Nephron progenitor cell (in vitro differentiated cells): ENCODE results near the gene TMOD3.

Experiments used
- DNase-seq: peaks from one replicate; pipeline ENCODE4 v3.0.0; 2021
- H3K27ac Mint-ChIP-seq: 2 replicates; pipeline ENCODE4 v1.8.0; 2021; ENCODE audit warnings: mild to moderate bottlenecking, moderate library complexity, mixed read lengths
- H3K27me3 Mint-ChIP-seq: 2 replicates; pipeline ENCODE4 v1.8.0; 2021; ENCODE audit warnings: mild to moderate bottlenecking, low read depth, mixed read lengths; ENCODE audit not compliant: poor library complexity
- H3K36me3 Mint-ChIP-seq: 2 replicates; pipeline ENCODE4 v1.8.0; 2021; ENCODE audit warnings: low read depth, mixed read lengths
- H3K4me1 Mint-ChIP-seq: 2 replicates; pipeline ENCODE4 v1.8.0; 2021; ENCODE audit warnings: mixed read lengths
- H3K4me3 Mint-ChIP-seq: 2 replicates; pipeline ENCODE4 v1.8.0; 2021; ENCODE audit warnings: mild to moderate bottlenecking, moderate library complexity, mixed read lengths
- H3K9me3 Mint-ChIP-seq: 2 replicates; pipeline ENCODE4 v1.8.0; 2021; ENCODE audit warnings: mild to moderate bottlenecking, moderate library complexity, mixed read lengths
- CTCF ChIP-seq: fragments of 200-600 bp; sonication (generic); IDR thresholded peaks from 2 replicates; pipeline ENCODE4 v1.5.0; 2021; ENCODE audit warnings: antibody characterized with exemption

Gene TMOD3

GRCh38 chr15:51912528-51912927, 83.1 kb downstream of the TMOD3 start:
- no peak for DNase-seq
- H3K27ac Mint-ChIP-seq: no peak overlapping the region
- no peaks in the 10 kb centered on the region for H3K4me1 Mint-ChIP-seq
- no peak overlapping the region for H3K4me3 Mint-ChIP-seq
- peaks cover 39% of the 10 kb centered on the region for H3K36me3 Mint-ChIP-seq
- H3K27me3 Mint-ChIP-seq: no peaks in the 10 kb centered on the region
- no peak for TF ChIP-seq CTCF
- no peaks in the 10 kb centered on the region for H3K9me3 Mint-ChIP-seq

- TF ChIP-seq CTCF: peak; percentile 22
- Mint-ChIP-seq H3K9me3 (no peaks in the 10 kb centered on the region), H3K27me3 (peaks cover 2% of the 10 kb centered on the region), H3K4me1 (no peaks in the 10 kb centered on the region), H3K27ac (no peak overlapping the region), H3K4me3 (no peak overlapping the region), H3K36me3 (peaks cover 27% of the 10 kb centered on the region)
- peak; percentile 11 for DNase-seq
Measured at GRCh38 chr15:51917493-51917892, 88.0 kb downstream of the TMOD3 start.

DNA sequence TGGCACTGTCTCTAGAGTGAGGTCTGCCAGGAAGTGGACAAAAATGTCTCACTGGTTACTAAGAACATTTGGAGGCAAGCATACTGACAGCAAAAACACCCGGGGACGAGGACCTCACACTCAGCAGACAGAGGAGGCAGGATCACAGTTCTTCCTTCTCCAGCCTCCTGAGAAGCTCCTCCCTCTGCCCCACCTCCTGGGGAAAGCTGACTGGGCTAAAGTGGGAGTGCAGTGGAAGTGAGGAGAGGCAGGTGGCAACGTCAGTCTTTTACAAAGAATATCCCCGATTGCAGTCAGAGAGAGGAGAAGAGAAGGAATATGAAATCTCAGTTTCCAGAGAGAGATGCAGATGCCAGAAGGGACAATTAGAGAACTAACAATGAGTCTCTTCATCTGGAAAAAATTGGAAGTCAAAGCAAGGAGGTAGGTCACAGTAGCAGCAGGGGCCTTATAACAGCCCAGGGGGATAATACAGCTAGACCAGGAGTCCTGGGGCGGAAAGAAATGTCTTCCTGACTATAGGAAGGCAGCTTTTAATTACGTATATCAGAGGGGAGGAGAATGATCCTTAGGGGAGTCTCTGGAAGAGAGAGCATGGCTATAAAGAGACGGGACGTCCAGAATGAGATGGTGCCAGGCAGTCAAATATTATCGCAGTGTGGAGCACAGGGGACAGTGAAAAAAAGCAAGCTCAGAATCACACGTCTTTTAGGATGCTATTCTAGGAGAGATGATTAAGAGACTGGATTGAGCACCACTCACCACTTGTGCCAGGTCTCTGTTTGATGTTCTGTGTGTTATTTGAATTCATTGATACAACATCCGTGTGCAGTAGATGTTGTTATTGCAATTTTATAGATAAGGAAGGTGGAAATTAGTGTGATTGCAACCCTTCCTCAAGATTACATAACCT, 95.0 kb downstream of the TMOD3 start:
- no peak for TF ChIP-seq CTCF
- Mint-ChIP-seq H3K27me3 (no peaks in the 10 kb centered on the region), H3K4me1 (no peaks in the 10 kb centered on the region), H3K9me3 (no peaks in the 10 kb centered on the region), H3K36me3 (peaks cover 42% of the 10 kb centered on the region), H3K27ac (no peak overlapping the region), H3K4me3 (no peak overlapping the region)
- DNase-seq: peak; percentile 12

GRCh38 chr15:51926809-51927208, 97.4 kb downstream of the TMOD3 start:
- Mint-ChIP-seq H3K36me3 (peaks cover 45% of the 10 kb centered on the region), H3K27me3 (no peaks in the 10 kb centered on the region), H3K27ac (no peak overlapping the region), H3K4me3 (no peak overlapping the region), H3K4me1 (no peaks in the 10 kb centered on the region), H3K9me3 (no peaks in the 10 kb centered on the region)
- no peak for TF ChIP-seq CTCF
- DNase-seq: no peak

DNA sequence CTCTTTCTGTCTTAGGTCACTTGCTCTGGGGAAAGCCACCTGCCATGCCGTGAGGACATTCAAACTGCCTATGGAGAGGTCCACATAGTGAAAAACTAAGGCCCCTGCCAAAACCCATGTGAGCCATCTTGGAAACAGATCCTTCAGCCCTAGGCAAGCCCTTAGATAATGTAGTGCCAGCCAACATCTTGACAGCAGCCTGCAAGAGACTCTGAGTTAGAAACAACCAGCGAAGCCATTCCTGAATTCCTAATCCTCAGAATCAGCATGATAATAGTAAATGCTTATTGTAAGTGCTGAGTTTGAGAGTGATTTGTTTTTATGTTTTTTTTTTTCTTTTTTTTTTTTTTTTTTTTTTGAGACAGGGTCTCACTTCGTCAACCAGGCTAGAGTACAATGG, 101.6 kb downstream of the TMOD3 start:
- Mint-ChIP-seq H3K27ac (no peak overlapping the region), H3K4me3 (no peak overlapping the region), H3K9me3 (no peaks in the 10 kb centered on the region), H3K27me3 (no peaks in the 10 kb centered on the region), H3K4me1 (no peaks in the 10 kb centered on the region), H3K36me3 (peaks cover 41% of the 10 kb centered on the region)
- no peak for DNase-seq
- no peak for TF ChIP-seq CTCF

GRCh38 chr15:51931638-51932037, 102.2 kb downstream of the TMOD3 start:
- TF ChIP-seq CTCF: no peak

More at GRCh38 chr15:51931638-51932037, 102.2 kb downstream of the TMOD3 start:
- DNase-seq: no peak
- no peaks in the 10 kb centered on the region for H3K4me1 Mint-ChIP-seq
- peaks cover 47% of the 10 kb centered on the region for H3K36me3 Mint-ChIP-seq
- H3K27ac Mint-ChIP-seq: no peak overlapping the region
- H3K27me3 Mint-ChIP-seq: no peaks in the 10 kb centered on the region
- no peaks in the 10 kb centered on the region for H3K9me3 Mint-ChIP-seq
- H3K4me3 Mint-ChIP-seq: no peak overlapping the region
